Tibial artery (tissue), 4 donors: ENCODE data around the gene SDK2.

ENCODE experiments used
- DNase-seq, 2 donors: peaks; one replicate each; pipeline ENCODE4 v3.0.0-alpha.2; 2019
- H3K27ac ChIP-seq, 2 donors: fragments of 200-600 bp; sonication (generic) in 1 of 2; 1 replicate in 1 of 2; 2 replicates in 1 of 2; pipeline ENCODE4 v1.5.1; 2018 to 2019; ENCODE audit warnings: mild to moderate bottlenecking in 1 of 2
- H3K27me3 ChIP-seq, 2 donors: fragments of 200-600 bp; sonication (generic) in 1 of 2; one replicate each; pipeline versions ENCODE4 v1.5.1 to v1.6.0; 2016 to 2019
- H3K36me3 ChIP-seq, 3 donors: fragments of 200-600 bp; sonication (generic) in 2 of 3; one replicate each; pipeline ENCODE4 v1.5.1; 2016 to 2019; ENCODE audit warnings: mild to moderate bottlenecking in 2 of 3
- H3K4me1 ChIP-seq, 4 donors: fragments of 200-600 bp; sonication (generic) in 2 of 4; 1 replicate in 3 of 4; 2 replicates in 1 of 4; pipeline ENCODE4 v1.5.1; 2016 to 2019
- H3K4me3 ChIP-seq, 2 donors: fragments of 200-600 bp; sonication (generic) in 1 of 2; 1 replicate in 1 of 2; 2 replicates in 1 of 2; pipeline ENCODE4 v1.5.1; 2018 to 2019; ENCODE audit warnings: mild to moderate bottlenecking in 2 of 2
- H3K9me3 ChIP-seq, 3 donors: fragments of 200-600 bp; sonication (generic) in 1 of 3; one replicate each; pipeline ENCODE4 v1.5.1; 2016 to 2019
- intact Hi-C: fragments of 100-400 bp; cut with DNase I; formaldehyde crosslinking; loops from one replicate; pipeline ENCODE4 v1.15.0; 2023; ENCODE audit warnings: low total_unique reads
- TF ChIP-seq, protein P1 (sequence below), 2 experiments: fragments of 200-600 bp in 1 of 2; fragments of 450-650 bp in 1 of 2; IDR thresholded peaks; one replicate each; pipeline ENCODE4 v1.5.1; 2017 to 2019; ENCODE audit warnings: antibody characterized with exemption in 2 of 2, mild to moderate bottlenecking in 1 of 2, moderate library complexity in 1 of 2

The SDK2 gene

DNA sequence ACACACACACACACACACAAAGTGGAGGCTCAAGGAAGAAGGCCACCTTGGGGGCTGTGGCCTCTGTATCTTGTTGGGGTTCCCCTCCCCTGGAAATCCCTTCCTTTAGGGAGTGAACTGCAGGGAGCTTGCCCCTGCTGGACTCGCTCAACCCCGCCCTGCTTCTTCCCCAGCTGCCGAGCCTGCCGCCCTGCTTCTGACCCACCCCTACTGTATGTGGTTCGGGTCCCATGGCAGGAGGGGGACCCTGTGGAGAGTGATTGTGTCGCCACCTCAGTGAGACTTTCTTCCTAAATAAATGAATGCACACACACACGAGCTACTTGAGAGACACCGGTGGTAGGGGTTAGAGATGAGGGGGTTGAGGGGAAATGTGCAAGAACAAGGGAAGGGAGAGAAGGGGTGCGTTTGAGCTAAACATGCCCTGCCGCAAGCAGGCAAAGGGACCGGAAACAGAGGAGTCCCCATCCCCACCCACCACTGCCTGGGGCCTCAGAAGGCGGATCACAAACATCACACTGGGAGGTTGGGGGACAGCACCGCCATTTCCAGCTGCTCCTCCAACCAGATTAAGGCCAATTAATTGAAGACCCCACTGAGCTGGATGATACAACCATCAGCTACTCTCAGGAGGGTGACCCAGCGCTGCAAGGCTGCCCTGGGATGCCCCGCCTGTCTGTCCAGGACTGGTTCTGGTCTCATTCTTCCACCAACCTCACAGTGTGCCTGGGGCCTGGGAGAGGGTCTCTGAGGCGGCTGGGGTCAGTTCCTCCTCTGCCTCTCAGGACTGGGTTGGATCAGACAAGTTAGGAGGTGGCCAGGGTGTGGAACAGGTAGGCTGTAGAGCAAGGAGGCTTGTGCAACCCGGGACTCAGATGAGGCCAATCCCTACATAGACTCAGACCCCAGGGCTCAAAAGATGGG, 98.9 kb downstream of the SDK2 start:
- DNase-seq: no peak
- TF ChIP-seq, protein P1, sequence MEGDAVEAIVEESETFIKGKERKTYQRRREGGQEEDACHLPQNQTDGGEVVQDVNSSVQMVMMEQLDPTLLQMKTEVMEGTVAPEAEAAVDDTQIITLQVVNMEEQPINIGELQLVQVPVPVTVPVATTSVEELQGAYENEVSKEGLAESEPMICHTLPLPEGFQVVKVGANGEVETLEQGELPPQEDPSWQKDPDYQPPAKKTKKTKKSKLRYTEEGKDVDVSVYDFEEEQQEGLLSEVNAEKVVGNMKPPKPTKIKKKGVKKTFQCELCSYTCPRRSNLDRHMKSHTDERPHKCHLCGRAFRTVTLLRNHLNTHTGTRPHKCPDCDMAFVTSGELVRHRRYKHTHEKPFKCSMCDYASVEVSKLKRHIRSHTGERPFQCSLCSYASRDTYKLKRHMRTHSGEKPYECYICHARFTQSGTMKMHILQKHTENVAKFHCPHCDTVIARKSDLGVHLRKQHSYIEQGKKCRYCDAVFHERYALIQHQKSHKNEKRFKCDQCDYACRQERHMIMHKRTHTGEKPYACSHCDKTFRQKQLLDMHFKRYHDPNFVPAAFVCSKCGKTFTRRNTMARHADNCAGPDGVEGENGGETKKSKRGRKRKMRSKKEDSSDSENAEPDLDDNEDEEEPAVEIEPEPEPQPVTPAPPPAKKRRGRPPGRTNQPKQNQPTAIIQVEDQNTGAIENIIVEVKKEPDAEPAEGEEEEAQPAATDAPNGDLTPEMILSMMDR (IDR thresholded peaks at IDR 0.05): no peak
- no peaks in the 10 kb centered on the region for H3K4me1 ChIP-seq
- intact Hi-C loops: no loop called here
- no peak overlapping the region for H3K4me3 ChIP-seq
- H3K27ac ChIP-seq: no peak overlapping the region
- H3K9me3 ChIP-seq: no peaks in the 10 kb centered on the region
- no peaks in the 10 kb centered on the region for H3K36me3 ChIP-seq
- H3K27me3 ChIP-seq: peaks cover 0 to 19% of the 10 kb centered on the region in 2 donors

DNA sequence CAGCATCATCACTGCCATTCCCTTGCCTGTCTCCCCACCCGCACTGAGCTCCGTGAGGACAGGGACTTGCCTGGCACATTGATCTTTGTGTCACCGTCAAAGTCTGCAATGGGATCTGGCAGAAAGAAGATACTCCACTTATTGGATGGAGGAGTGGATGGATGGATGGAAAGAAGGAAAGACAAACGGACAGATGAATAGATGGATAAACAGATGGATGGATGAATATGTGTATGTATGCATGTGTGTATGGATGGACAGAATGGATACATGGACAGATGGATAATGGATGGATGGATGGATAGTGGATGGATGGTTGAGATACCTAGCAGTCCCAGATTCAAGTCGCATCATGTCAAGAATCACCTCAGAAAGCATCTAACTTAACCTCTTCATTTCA, 99.9 kb downstream of the SDK2 start:
- Histone ChIP-seq H3K36me3 (no peaks in the 10 kb centered on the region), H3K9me3 (no peaks in the 10 kb centered on the region), H3K4me3 (no peak overlapping the region), H3K27me3 (peaks cover 0 to 8% of the 10 kb centered on the region in 2 donors), H3K4me1 (no peaks in the 10 kb centered on the region), H3K27ac (no peak overlapping the region)
- no peak for DNase-seq
- TF ChIP-seq, protein P1 (IDR thresholded peaks at IDR 0.05): no peak
- intact Hi-C loops: no loop called here

DNA sequence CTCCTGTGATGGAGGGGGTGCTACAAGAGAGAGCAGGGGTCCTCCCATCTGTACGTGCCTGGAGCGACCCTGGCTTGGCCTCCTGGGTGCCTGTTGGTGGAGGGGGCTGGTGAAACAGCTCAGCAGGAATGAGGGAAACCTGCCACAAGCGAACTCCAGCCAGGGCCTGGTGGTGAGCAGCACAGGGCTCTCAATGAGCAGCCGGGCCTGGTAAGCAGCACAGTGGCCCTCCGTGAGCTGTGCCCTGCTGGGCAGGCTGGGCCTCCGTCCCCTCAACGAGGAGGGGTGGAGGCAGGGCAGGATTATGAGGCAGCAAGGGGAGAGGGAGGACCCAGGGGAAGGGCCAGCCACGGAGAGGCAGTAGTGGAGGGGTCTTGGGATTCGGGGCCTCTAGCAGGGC, 101.9 kb downstream of the SDK2 start:
- DNase-seq: no peak
- H3K27me3 ChIP-seq: peaks cover 0 to 8% of the 10 kb centered on the region in 2 donors
- TF ChIP-seq, protein P1 (IDR thresholded peaks at IDR 0.05): no peak
- no peaks in the 10 kb centered on the region for H3K4me1 ChIP-seq
- no peak overlapping the region for H3K4me3 ChIP-seq
- H3K9me3 ChIP-seq: no peaks in the 10 kb centered on the region
- no peaks in the 10 kb centered on the region for H3K36me3 ChIP-seq
- H3K27ac ChIP-seq: no peak overlapping the region
- intact Hi-C loops: no loop called here

DNA sequence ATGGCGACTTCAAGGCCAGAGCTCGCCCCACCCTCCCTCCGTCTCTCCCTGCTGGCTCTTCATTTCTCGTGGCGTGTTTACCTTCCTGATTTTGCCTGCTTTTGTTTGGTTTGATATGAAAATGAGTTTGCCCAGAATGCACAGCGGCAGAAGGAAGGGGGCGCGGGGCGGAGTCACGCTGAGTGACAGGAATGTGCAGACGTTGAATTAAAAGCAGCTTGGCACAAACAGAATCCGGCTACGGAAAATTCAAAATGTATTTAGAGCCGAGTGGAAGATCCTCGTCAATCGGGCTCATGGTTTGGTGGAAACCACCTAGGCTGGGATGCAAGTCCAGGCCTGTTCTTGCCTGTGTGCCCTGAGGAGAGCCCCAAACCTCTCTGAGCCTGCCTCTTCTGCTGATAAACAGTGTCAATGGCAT, 102.7 kb downstream of the SDK2 start:
- TF ChIP-seq, protein P1 (IDR thresholded peaks at IDR 0.05): no peak
- Histone ChIP-seq H3K4me1 (no peaks in the 10 kb centered on the region), H3K27ac (no peak overlapping the region), H3K36me3 (no peaks in the 10 kb centered on the region), H3K4me3 (no peak overlapping the region), H3K27me3 (peaks cover 0 to 12% of the 10 kb centered on the region in 2 donors), H3K9me3 (no peaks in the 10 kb centered on the region)
- DNase-seq: no peak
- intact Hi-C loops: no loop called here

DNA sequence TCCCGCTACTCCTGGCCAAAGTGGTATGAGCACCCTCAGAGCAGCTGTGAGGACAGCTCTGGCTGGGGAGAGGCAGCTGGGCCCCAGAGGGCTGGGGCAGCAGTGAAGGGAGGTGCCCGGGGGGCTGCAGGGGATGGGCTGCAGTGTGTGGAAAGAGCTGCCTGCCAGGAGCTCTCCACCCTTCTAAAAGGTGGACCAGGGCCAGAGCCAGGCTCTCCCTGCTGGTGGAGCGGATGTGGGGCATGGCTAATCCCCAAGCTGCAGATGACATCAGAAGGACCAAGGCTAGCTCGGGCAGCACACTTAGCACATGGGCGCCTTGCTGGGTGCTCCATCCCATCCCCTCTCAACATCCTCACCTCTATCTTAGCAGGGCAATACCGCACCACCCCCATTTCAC, 103.1 kb downstream of the SDK2 start:
- H3K36me3 ChIP-seq: no peaks in the 10 kb centered on the region
- no peaks in the 10 kb centered on the region for H3K9me3 ChIP-seq
- TF ChIP-seq, protein P1 (IDR thresholded peaks at IDR 0.05): no peak
- H3K27me3 ChIP-seq: peaks cover 0 to 15% of the 10 kb centered on the region in 2 donors
- no peak overlapping the region for H3K4me3 ChIP-seq
- intact Hi-C loops: no loop called here
- H3K27ac ChIP-seq: no peak overlapping the region
- no peak for DNase-seq
- no peaks in the 10 kb centered on the region for H3K4me1 ChIP-seq
